Mucosa of descending colon (tissue), 3 donors: ENCODE results near the gene PKIG. TPM values are rescaled to one million over a fixed set of nuclear protein-coding genes. Genes with fewer than 3 reads are reported as not detected.

Source experiments
- ATAC-seq: fragments of 200-7000 bp; cut with Tn5 transposase; one replicate; pipeline ENCODE4 v1.9.1; 2020; ENCODE audit warnings: mild to moderate bottlenecking, moderate library complexity
- DNase-seq, 3 donors: peaks; one replicate each; pipeline ENCODE4 v3.0.0-alpha.2; 2020
- H3K36me3 ChIP-seq: fragments of 200-600 bp; one replicate; pipeline ENCODE4 v1.8.0; 2021; ENCODE audit warnings: low read depth, mild to moderate bottlenecking
- H3K4me1 ChIP-seq: fragments of 200-600 bp; one replicate; pipeline ENCODE4 v1.8.0; 2021; ENCODE audit warnings: low read depth, mild to moderate bottlenecking
- H3K4me3 ChIP-seq: fragments of 200-600 bp; one replicate; pipeline ENCODE4 v1.8.0; 2021; ENCODE audit warnings: mild to moderate bottlenecking
- H3K9me3 ChIP-seq: fragments of 200-600 bp; one replicate; pipeline ENCODE4 v1.8.0; 2021; ENCODE audit warnings: mild to moderate bottlenecking
- CTCF ChIP-seq: fragments of 200-600 bp; IDR thresholded peaks from one replicate; pipeline ENCODE4 v1.8.0; 2022; ENCODE audit warnings: antibody characterized with exemption, mild to moderate bottlenecking
- intact Hi-C, 2 donors: fragments of 100-400 bp; cut with DNase I in 1 of 2; cut with micrococcal nuclease in 1 of 2; formaldehyde crosslinking; loops; one replicate each; pipeline versions ENCODE4 v1.11.0 to v1.11.1; 2022; cut with DNase I, micrococcal nuclease
- total RNA-seq, 3 donors: library from RNA; stranded (reverse); fragmentation: NEBNext Ultra II Directional in 2 of 3; extraction: Animal tissue kit (Norgen Biotek cat#: 25700) in 2 of 3; gene quantifications; one replicate each; pipeline versions ENCODE4 v1.2.1 to v1.2.4, GENCODE V29; 2021 to 2023
- donor health status: DM: no; HTN: no; CAD: no; lungs with moderate emphysema.
- donor health status: DM: no; HTN: no; CAD: no.
- donor health status: DM: no; HTN: yes; CAD: no.

PKIG gene
- total RNA-seq, 3 donors from 2014 or later, result 39.9 to 101 (median 42.4) TPM

GRCh38 chr20:44656448-44656847, 74.1 kb downstream of the PKIG start:
- Histone ChIP-seq H3K9me3 (no peaks in the 10 kb centered on the region), H3K4me3 (no peak overlapping the region), H3K36me3 (no peaks in the 10 kb centered on the region), H3K4me1 (no peaks in the 10 kb centered on the region)
- no peak for TF ChIP-seq CTCF
- no peak for ATAC-seq
- DNase-seq, result no peak
- intact Hi-C loops, result no loop called here

GRCh38 chr20:44657875-44658274, 75.5 kb downstream of the PKIG start:
- no peaks in the 10 kb centered on the region for H3K9me3 ChIP-seq
- intact Hi-C loops, result no loop called here
- no peak for DNase-seq
- no peaks in the 10 kb centered on the region for H3K36me3 ChIP-seq
- ATAC-seq, result no peak
- no peak overlapping the region for H3K4me3 ChIP-seq
- no peak for TF ChIP-seq CTCF
- H3K4me1 ChIP-seq, result no peaks in the 10 kb centered on the region

GRCh38 chr20:44658810-44659209, 76.4 kb downstream of the PKIG start:
- Histone ChIP-seq H3K9me3 (no peaks in the 10 kb centered on the region), H3K4me3 (no peak overlapping the region), H3K36me3 (no peaks in the 10 kb centered on the region), H3K4me1 (no peaks in the 10 kb centered on the region)
- TF ChIP-seq CTCF, result no peak
- DNase-seq (no peak), ATAC-seq (no peak)
- intact Hi-C loops, result no loop called here

GRCh38 chr20:44659931-44660330, 77.6 kb downstream of the PKIG start:
- H3K4me1 ChIP-seq, result no peaks in the 10 kb centered on the region
- no peaks in the 10 kb centered on the region for H3K9me3 ChIP-seq
- ATAC-seq (no peak), DNase-seq (no peak)
- H3K36me3 ChIP-seq, result no peaks in the 10 kb centered on the region
- intact Hi-C loops, result no loop called here
- no peak overlapping the region for H3K4me3 ChIP-seq
- no peak for TF ChIP-seq CTCF

GRCh38 chr20:44660581-44660980, 78.2 kb downstream of the PKIG start:
- ATAC-seq, result no peak

More at GRCh38 chr20:44660581-44660980, 78.2 kb downstream of the PKIG start:
- DNase-seq, result no peak
- Histone ChIP-seq H3K4me3 (no peak overlapping the region), H3K9me3 (no peaks in the 10 kb centered on the region), H3K4me1 (no peaks in the 10 kb centered on the region), H3K36me3 (no peaks in the 10 kb centered on the region)
- intact Hi-C loops, result no loop called here
- TF ChIP-seq CTCF, result no peak
